ENCODE results near the gene TIMM22.
A peak's percentile ranks its signal among the peaks of the same experiment; 100 is the strongest.

The TIMM22 gene

GRCh38 chr17:1024076-1024475 is 27.1 kb downstream of the TIMM22 start:
- no peak for DNase-seq

DNA sequence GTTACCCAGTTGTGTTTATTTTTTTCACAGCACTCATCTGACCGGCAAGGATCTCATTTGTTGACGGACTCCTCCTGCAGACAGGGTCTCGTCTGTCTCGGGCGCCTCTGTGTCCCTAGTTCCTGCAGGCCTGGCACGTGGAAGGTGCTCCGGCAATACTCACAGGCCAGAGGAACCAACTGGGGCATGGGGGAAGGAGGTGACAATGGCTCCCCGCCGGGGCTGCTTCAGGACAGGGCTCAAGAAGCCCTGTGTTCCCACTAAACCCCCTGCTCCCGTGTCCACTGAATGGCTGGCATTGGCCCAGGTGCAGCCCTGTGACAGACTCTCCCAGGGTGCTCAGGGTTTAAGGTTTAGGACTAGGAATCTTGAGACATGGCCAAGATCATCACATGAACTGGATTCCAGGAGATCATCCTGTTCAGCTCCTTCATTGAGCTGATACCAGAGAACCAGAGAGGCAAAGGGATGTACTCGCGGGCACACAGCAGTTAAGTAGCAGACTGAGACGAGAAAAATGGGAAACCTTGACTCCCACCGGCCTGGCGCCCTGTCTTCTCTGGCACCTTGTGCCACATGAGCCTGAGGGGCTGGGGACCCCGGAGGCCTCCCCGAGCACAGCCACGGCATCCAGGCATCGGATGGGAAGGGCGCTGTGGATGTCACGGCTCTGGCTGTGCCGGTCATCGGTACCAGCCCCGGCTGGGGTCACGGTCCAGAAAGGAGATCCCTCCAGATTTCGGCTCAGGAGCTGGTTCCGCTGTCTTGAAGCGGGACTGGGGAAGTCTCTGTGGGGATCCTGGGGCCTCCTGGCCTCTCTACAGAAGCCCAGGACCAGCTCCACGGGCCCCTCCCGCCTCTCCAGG is 29.0 kb downstream of the TIMM22 start:
- DNase-seq: peak; percentile 25

GRCh38 chr17:1026599-1026975 is 29.7 kb downstream of the TIMM22 start:
- no peak for DNase-seq

- DNase-seq: no peak
Observed at GRCh38 chr17:1027044-1027443, 30.1 kb downstream of the TIMM22 start.

DNA sequence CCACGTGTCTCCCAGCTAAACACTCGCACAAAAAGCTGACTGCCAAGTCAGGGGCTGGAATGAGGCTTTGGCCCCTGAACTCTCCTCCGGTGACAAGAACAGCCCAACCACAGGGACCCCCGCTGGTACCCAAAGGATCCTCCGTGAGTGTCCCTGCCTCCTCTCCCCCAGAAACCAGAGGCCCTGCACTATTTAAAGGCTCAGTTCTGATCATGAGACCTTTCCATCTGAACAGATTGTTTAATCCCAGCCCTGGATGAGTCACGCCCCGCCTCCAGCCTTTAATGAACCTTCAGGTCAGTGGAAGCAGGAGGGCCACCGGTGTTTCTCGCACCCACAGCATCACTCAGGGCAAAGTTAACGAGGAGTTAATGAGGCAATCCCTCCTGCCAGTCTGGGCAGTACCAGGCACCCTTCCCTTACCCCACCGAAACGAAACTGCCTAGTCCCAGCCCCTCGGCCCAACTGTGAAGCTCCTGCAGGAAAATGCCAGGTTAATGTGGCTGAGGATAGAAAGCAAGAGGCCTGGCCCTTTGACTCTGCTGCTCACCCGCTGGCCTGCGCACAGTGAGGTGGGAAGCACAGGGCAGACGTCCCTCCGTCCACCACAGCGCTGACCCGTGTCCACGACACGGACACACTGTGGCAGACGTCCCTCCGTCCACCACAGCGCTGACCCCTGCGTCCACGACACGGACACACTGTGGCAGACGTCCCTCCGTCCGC is 32.4 kb downstream of the TIMM22 start:
- DNase-seq: peak; percentile 60

DNA sequence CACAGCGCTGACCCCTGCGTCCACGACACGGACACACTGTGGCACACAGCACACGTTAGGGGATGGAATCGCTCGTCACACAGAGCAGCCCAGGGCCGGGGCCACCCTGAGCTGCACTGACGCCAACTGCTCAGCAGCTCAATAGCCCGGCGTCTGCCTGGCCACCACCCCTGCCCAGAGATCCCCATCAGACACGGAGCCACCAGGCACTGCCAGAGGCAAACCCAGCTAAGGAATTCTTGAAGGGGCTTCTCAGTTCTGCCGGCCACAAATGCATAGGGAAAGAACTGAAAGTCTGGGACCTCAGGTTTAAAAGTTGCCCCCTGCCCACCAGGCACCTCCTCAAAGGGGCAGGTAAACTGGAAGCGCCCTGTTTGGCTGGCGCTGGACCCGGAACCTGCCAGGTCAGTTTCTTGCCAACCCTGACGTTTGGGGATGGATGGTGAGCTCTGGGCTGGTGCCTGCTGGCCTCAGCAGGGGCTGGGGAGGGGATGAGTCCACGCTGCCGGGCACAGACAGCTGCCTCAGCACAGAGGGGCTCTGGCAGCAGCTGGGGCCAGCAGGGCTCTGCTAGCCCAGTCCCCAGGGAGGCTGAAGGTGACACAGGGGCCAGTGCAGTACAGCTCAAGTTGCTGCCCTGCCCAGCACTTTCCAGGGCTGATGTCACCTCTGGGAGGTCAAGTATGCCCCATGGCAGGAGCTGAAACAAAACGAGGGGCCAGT is 33.2 kb downstream of the TIMM22 start:
- DNase-seq: no peak

DNA sequence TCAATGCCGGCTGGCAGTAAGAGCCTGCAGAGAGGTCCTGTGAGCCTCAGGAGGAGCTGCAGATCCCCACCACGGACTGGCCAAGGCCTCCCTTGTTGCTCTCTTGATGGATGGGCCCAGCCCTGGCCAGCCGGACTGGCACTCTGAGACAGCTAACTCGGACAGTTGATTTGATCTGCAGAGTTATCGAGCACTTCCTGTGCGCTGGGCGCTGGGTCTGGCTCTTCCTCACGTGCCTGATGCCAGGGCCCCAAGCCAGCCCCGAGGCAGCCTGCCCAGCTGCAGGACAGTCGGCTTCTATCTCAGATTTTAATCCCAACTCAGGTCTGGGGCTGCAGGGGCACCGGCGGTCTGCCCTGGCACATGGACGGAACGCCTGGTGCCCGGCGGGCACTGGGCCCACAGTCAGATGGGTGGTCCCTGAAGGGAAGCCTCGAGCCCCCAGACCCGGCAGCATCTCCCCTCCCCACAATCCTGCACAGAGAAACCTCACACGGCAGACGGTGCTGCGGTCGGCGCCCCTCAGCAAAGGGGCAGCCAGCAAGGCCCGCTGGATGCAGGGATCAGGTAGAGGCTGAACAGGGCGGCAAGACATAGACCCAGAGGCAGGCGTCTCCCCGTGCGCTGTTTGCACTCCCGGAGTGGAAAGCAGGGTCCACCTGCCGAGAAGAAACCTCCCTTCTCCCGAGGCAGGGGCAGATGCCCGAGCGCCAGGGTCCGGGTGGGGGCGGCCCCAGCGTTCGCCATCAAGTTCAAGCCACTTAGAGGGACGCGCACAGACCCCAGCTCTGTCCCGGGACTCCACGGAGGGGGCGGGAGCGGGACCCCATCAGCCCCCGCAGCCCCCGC is 34.0 kb downstream of the TIMM22 start:
- no peak for DNase-seq

- no peak for DNase-seq
Observed at GRCh38 chr17:1031711-1032110, 34.8 kb downstream of the TIMM22 start.

DNA sequence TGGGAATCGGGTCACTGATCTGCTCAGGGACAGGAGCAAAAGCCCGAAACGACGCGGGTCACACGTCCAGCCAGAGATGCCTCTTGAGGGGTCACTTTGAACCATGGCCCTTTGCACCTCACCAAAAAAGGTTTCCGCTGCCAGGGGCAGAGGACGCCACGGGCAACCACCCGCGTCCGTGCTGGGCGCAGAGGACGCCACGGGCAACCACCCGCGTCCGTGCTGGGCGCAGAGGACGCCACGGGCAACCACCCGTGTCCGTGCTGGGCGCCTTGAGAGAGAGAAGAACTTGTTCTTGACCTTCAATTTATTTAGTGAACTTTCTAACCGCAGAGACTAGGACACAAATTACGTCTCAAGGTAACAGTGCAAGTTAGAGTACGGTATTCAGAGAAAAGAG is 35.5 kb downstream of the TIMM22 start:
- DNase-seq: no peak

- DNase-seq: no peak
Observed at GRCh38 chr17:1033503-1033902, 36.6 kb downstream of the TIMM22 start.

DNA sequence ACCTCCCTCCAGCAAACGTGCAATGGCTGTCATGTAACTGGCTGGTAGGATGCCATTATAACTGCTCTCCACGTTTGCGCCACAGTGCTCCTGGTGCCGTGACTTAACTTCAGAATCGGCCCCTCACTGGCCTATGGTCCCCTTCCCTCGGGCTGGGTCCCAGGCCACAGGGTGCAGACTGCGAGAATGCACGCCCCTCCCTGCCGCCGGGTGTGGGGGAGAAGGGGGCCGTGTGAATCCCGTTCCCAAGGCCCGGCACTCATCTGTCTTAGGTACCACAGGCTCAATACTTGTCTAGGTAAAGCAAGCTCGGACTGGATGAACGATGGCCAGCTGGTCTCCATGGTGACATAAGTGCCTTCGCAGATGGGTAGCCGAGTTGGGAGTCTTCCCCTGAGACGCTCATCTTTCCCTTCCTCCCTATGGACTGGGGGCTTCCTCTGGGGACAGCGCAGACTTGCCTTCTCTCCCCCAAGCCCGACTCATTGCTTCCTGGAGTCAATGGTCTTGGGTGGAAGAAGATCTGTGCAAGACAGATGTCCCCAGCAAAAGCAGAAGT is 37.8 kb downstream of the TIMM22 start:
- DNase-seq: no peak

- no peak for DNase-seq
Observed at GRCh38 chr17:1035546-1036170, 38.7 kb downstream of the TIMM22 start.

DNA sequence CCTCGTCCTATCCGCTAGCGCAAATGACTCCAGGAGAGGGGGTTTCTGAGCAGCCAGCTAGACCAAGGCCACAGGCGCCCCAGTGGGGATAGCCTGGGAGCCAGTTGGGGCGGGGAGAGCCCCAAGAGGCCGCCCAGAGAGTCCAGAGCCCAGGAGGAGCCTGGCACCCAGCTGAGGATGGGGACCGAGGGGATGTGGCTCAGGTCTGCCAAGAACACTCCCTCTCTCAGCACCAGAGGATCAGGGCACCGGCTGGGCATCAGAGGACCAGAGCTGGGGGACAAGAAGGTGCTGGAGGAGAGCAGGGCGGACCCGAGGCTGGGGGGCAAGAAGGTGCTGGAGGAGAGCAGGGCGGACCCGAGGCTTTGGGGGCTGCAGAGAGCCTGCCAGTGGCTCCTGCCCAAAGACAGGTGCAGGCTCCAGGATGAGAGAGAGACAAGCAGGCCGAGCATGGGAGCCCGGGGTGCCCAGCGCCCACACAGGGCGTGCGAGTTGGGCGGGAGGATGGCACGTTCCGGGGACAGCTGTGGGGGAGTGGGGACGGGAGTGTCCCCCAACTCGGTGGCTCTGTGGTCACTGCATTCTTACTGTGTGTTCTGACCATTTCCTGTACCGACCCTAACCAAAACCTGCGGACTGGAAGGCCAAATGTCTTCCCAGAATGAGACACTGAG is 39.4 kb downstream of the TIMM22 start:
- no peak for DNase-seq

- no peak for DNase-seq
Observed at GRCh38 chr17:1036845-1037237, 39.9 kb downstream of the TIMM22 start.

DNA sequence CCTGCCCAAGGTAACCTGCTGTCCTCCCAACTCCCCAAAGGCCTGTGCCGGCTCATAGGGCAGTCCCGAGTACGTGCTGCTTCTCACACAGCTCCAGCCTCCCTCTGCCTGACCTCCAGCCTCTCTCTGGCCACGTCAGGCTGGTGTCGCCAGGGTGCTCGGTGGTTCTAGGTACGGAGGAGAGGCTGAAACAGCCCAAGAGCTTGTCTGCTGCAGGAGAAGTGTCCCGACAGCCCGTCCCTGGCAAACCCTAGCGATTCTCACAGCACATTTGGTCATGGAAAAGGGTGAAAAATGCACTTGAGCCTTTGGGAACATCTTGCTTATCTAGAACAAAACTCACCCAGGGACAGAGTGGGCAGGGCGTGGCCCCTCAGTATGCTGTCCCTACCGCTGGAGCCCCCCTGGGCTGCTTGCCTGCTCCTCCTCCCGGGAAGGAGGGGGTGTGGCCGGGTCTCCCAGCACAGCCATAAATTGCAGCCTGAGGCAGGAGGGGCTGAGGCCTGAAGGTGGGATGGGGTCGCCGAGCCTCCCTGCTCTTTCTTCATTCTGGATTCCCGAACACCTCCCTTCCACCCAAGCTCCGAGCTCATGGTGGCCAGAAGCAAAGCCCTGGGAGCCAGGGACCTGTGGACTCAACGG is 40.4 kb downstream of the TIMM22 start:
- DNase-seq: no peak

DNA sequence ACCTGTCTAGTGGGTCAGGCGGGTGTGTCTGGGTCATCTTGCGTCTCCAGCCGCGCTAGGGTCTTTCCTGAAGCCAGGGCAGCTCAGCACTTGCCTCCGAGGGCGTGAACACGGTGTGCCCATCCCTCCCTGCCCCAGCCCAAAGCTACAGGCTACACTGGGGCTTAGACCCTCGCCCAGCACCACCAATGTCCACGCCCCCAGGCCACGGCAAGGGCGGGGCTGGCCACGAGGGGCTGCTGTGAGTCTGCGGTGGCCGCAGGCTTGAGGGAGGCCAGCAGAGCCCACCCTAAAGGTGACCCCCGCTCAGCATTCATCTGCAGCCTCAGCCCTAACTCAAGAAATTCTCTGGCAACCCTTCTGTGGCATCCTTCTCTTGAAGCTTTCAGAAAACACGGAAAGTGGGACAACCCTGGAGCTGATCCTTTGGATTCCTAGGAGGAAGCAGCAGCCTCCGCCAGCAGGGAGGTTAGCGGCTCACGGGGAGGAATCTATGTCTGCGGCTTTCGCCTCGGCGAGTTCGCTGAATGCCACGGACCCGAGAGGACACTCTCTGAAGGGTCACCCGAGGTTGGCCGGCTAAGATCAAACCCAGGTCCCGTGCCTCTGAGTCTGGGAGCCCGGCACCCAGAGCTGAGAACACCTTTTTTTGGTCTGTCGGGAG is 41.7 kb downstream of the TIMM22 start:
- no peak for DNase-seq

- no peak for DNase-seq
Observed at GRCh38 chr17:1039123-1039507, 42.2 kb downstream of the TIMM22 start.

GRCh38 chr17:1039511-1040215 is 42.7 kb downstream of the TIMM22 start:
- DNase-seq: no peak

- DNase-seq: no peak
Observed at GRCh38 chr17:1040216-1040600, 43.3 kb downstream of the TIMM22 start.

- DNase-seq: no peak
Observed at GRCh38 chr17:1041746-1042145, 44.8 kb downstream of the TIMM22 start.
